GM12878 (cell line): ENCODE measurements around the gene ABR. TPM values are rescaled to one million over a fixed set of nuclear protein-coding genes. Genes with fewer than 3 reads are reported as not detected.
A peak's percentile ranks its signal among the peaks of the same experiment; 100 is the strongest.

ENCODE experiments used
- ATAC-seq: fragments of 200-7000 bp; cut with Tn5 transposase; 3 replicates; pipeline ENCODE4 v1.9.1; 2020; ENCODE audit warnings: mild to moderate bottlenecking, moderate library complexity
- BruUV-seq: library from RNA; stranded (reverse); fragments of 400-500 nt; replicated peaks from 2 replicates; lab custom pipeline; 2021; lab: Mats Ljungman, UMichigan
- CTCF ChIA-PET: fragments of 300-600 bp; sonication (Branson Sonifier 250); formaldehyde crosslinking; extraction: SDS; loops from one replicate; lab custom pipeline; 2021; ENCODE audit warnings: inconsistent platforms; lab: Yijun Ruan, JAX
- POLR2A ChIA-PET: fragments of 350-600 bp; formaldehyde crosslinking; extraction: SDS; loops from one replicate; lab custom pipeline; 2021; ENCODE audit warnings: inconsistent platforms; lab: Charles Lee
- RAD21 ChIA-PET: fragments of 300-600 bp; sonication (Branson Sonifier 250); formaldehyde crosslinking; loops from one replicate; lab custom pipeline; 2023; ENCODE audit warnings: antibody characterized with exemption; ENCODE audit not compliant: unreplicated experiment; lab: Charles Lee
- SMC1A ChIA-PET: fragments of 300-600 bp; sonication (Branson Sonifier 250); formaldehyde crosslinking; loops from one replicate; lab custom pipeline; 2023; ENCODE audit not compliant: unreplicated experiment, uncharacterized antibody; lab: Charles Lee
- DNase-seq: peaks from one replicate; pipeline ENCODE4 v3.0.0-alpha.2; 2011; ENCODE audit warnings: low read depth, low spot score
- FAIRE-seq: peaks from 3 replicates; lab custom pipeline; 2011; peaks lifted over from hg19 to GRCh38; lab: Jason Lieb, UNC
- H2AFZ ChIP-seq: 2 replicates; pipeline ENCODE4 v1.6.0; 2011; ENCODE audit warnings: low read depth, low read length, control low read depth; ENCODE audit not compliant: control insufficient read depth
- H3K27ac ChIP-seq: 2 replicates; pipeline ENCODE4 v1.5.1; 2011; ENCODE audit warnings: control low read depth; ENCODE audit not compliant: control insufficient read depth, insufficient read depth
- H3K27me3 ChIP-seq, 2 experiments: replicated peaks in 1 of 2; 2 replicates each; pipeline versions ENCODE4 v1.6.0 to v1.6.1; 2011; ENCODE audit warnings: low read length in 1 of 2; ENCODE audit not compliant: control insufficient read depth in 2 of 2, insufficient read depth in 2 of 2
- H3K36me3 ChIP-seq, 2 experiments: 2 replicates each; pipeline ENCODE4 v1.5.1; 2011; ENCODE audit warnings: low read length in 1 of 2; ENCODE audit not compliant: control insufficient read depth in 2 of 2, insufficient read depth in 2 of 2
- H3K4me1 ChIP-seq: 2 replicates; pipeline ENCODE4 v1.6.1; 2011; ENCODE audit warnings: mild to moderate bottlenecking, low read length, moderate library complexity, mixed read lengths; ENCODE audit not compliant: control insufficient read depth, insufficient read depth
- H3K4me2 ChIP-seq: 2 replicates; pipeline ENCODE4 v1.6.0; 2011; ENCODE audit warnings: control low read depth; ENCODE audit not compliant: control insufficient read depth, insufficient read depth
- H3K4me3 ChIP-seq: fragments of 200-600 bp; sonication (generic); 2 replicates; pipeline ENCODE4 v1.5.1; 2016
- H3K79me2 ChIP-seq: 2 replicates; pipeline ENCODE4 v1.6.0; 2011; ENCODE audit warnings: low read length; ENCODE audit not compliant: control insufficient read depth, insufficient read depth
- H3K9ac ChIP-seq: 2 replicates; pipeline ENCODE4 v1.8.0; 2011; ENCODE audit warnings: low read length, control low read depth, mixed read lengths; ENCODE audit not compliant: control insufficient read depth, insufficient read depth
- H3K9me3 ChIP-seq: replicated peaks from 3 replicates; pipeline ENCODE4 v1.5.1; 2011; ENCODE audit warnings: mild to moderate bottlenecking, low read length; ENCODE audit not compliant: control insufficient read depth, insufficient read depth
- H4K20me1 ChIP-seq: 2 replicates; pipeline ENCODE4 v1.6.0; 2011; ENCODE audit not compliant: control insufficient read depth, insufficient read depth
- CREB1 ChIP-seq: IDR thresholded peaks from 2 replicates; pipeline ENCODE4 v1.6.1; 2012; ENCODE audit warnings: low read depth, mild to moderate bottlenecking, inconsistent platforms
- CREM ChIP-seq: IDR thresholded peaks from 2 replicates; pipeline ENCODE4 v1.6.1; 2014; ENCODE audit warnings: antibody characterized with exemption, low read depth
- EED ChIP-seq: sonication (generic); IDR thresholded peaks from 2 replicates; pipeline ENCODE4 v1.6.1; 2016; ENCODE audit warnings: antibody characterized with exemption, low read depth
- GATAD2B ChIP-seq: fragments of 450-650 bp; conservative IDR thresholded peaks from 2 replicates; pipeline ENCODE4 v1.6.1; 2017; ENCODE audit warnings: low read depth, mild to moderate bottlenecking, moderate library complexity
- IKZF2 ChIP-seq, 2 experiments: fragments of 450-650 bp; IDR thresholded peaks; 2 replicates each; pipeline ENCODE4 v1.6.1; 2017; ENCODE audit warnings: mild to moderate bottlenecking in 2 of 2, moderate library complexity in 2 of 2
- JUNB ChIP-seq: IDR thresholded peaks from 2 replicates; pipeline ENCODE4 v1.6.1; 2016; ENCODE audit warnings: antibody characterized with exemption, mild to moderate bottlenecking
- MTA2 ChIP-seq: fragments of 450-650 bp; IDR thresholded peaks from 2 replicates; pipeline ENCODE4 v1.6.1; 2016; ENCODE audit warnings: low read depth, mild to moderate bottlenecking, moderate library complexity
- NR2C1 ChIP-seq: fragments of 450-650 bp; IDR thresholded peaks from 2 replicates; pipeline ENCODE4 v1.6.1; 2017; ENCODE audit warnings: antibody characterized with exemption, mild to moderate bottlenecking, moderate library complexity
- POLR2AphosphoS5 ChIP-seq: IDR thresholded peaks from 2 replicates; pipeline ENCODE4 v1.6.1; 2011; ENCODE audit warnings: mild to moderate bottlenecking, low read length, inconsistent platforms
- POU2F2 ChIP-seq: IDR thresholded peaks from 3 replicates; pipeline ENCODE4 v1.6.1; 2011; ENCODE audit warnings: low read depth, mild to moderate bottlenecking, low read length, borderline replicate concordance
- STAT3 ChIP-seq: IDR thresholded peaks from 2 replicates; pipeline ENCODE4 v1.6.1; 2011; ENCODE audit warnings: low read depth, low read length, improper control_type of control experiment
- YBX1 ChIP-seq: fragments of 450-650 bp; IDR thresholded peaks from 2 replicates; pipeline ENCODE4 v1.6.1; 2016; ENCODE audit warnings: antibody characterized with exemption
- ZBED1 ChIP-seq: IDR thresholded peaks from 2 replicates; pipeline ENCODE4 v1.6.1; 2016; ENCODE audit warnings: borderline replicate concordance
- WGBS: methylation state at CpG from one replicate; pipeline ENCODE4 v1.1.6; 2016; ENCODE audit warnings: low lambda C conversion rate; ENCODE audit not compliant: insufficient replicate concordance, insufficient coverage; ENCODE audit errors: missing lambda C conversion rate; 5-methylcytosine and 5-hydroxymethylcytosine counted together
- in situ Hi-C: fragments of 300-500 bp; cut with MboI; formaldehyde crosslinking; loops from 9 replicates; pipeline ENCODE4 v1.14.3; 2018; ENCODE audit warnings: mixed read lengths
- intact Hi-C: fragments of 100-400 bp; cut with micrococcal nuclease; formaldehyde crosslinking; loops from one replicate; pipeline ENCODE4 v1.14.2; 2022; ENCODE audit not compliant: unreplicated experiment
- polyA plus RNA-seq, 11 experiments: library from polyadenylated mRNA; depleted of rRNA in 4 of 11; unstranded in 6 of 11; stranded (reverse) in 5 of 11; fragments of >200 nt; fragmentation: Nextera tagmentation in 4 of 11; fragmentation: Illumina TruSeq in 1 of 11; extraction: Ambion mirVana in 4 of 11; extraction: Trizol in 1 of 11; gene quantifications; 1 replicate in 1 of 11; 2 replicates in 10 of 11; pipeline versions ENCODE4 v1.2.1 to v1.2.3, GENCODE V29; 2011 to 2016; ENCODE audit warnings: inconsistent platforms in 2 of 11, missing spikeins in 2 of 11, low read depth in 1 of 11
- total RNA-seq, 4 experiments: library from RNA; depleted of rRNA in 3 of 4; stranded (reverse); fragments of >200 nt in 3 of 4; fragmentation: Illumina TruSeq in 1 of 4; extraction: Trizol in 1 of 4; gene quantifications; 2 replicates each; pipeline versions ENCODE4 v1.2.1 to v1.2.3, GENCODE V29; 2013 to 2021
- TF ChIP-seq, protein P1 (sequence below): fragments of 450-650 bp; IDR thresholded peaks from 2 replicates; pipeline ENCODE4 v1.6.1; 2017; ENCODE audit warnings: mild to moderate bottlenecking, moderate library complexity

Gene ABR
- total and polyA plus RNA-seq, 10 of the 15 experiments (the other 5 are each of a cell fraction or from before 2014, with no cell fraction given), result 1.4 to 112 (median 30.0) TPM

DNA sequence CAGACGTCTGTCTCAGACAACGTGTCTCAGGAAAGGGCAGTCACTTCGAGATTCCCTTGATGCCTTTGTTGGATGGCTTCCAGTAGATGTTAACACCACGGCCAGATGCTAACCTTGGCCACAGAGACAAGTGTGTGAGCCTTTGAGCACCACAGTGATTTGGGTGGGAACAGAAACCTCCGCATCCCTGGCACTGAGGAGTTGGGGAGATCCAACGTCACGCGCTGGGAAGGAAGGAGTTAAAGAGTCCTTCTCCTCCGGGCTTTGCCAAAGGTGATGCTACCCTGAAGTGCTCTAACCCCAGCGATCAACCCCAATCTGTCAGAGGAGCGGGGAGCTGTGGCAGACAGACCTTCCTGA is 3.0 kb upstream of the ABR start:
- ChIA-PET POLR2A (interaction anchor here (1.1 to 2.7 kb wide), 5 partner anchors 16 to 60 kb away, joined by 3 to 24 read pairs (median 8); no protein-coding TSS in a partner anchor), SMC1A (interaction anchor here (2.2 to 4.7 kb wide), 4 partner anchors 15 to 45 kb away, joined by 6 to 40 read pairs (median 14); no protein-coding TSS in a partner anchor), RAD21 (interaction anchor here (1.2 to 5.5 kb wide), 5 partner anchors 16 to 72 kb away, joined by 3 to 44 read pairs (median 24); no protein-coding TSS in a partner anchor), CTCF (interaction anchor here (1.5 to 9.2 kb wide), 4 partner anchors 16 to 61 kb away, joined by 7 to 138 read pairs (median 64); no protein-coding TSS in a partner anchor)
- Histone ChIP-seq H3K9ac (peak overlapping the region; percentile 3; the same call in 1 of the 2 replicates), H3K36me3 (no peaks in the 10 kb centered on the region; a peak in 1 of 4 replicates), H3K4me3 (peak overlapping the region; percentile 52; the same call in 1 of the 2 replicates), H3K4me2 (peak overlapping the region; percentile 75), H3K4me1 (peaks cover 67% of the 10 kb centered on the region), H3K27me3 (no peaks in the 10 kb centered on the region), H3K9me3 (no peaks in the 10 kb centered on the region), H4K20me1 (no peaks in the 10 kb centered on the region), H2AFZ (no peak overlapping the region), H3K79me2 (peaks cover 53% of the 10 kb centered on the region), H3K27ac (peak overlapping the region; percentile 79)
- no peak for ATAC-seq
- TF ChIP-seq GATAD2B (0 out of 2 replicates have a peak, but pooled peaks have one; percentile 15), EED (no peak), POLR2AphosphoS5 (0 out of 2 replicates have a peak, but pooled peaks have one; percentile 19), CREM (no peak)
- no peak for DNase-seq
- no peak for FAIRE-seq
- in situ Hi-C loops, result no loop called here
- intact Hi-C loops, result loop anchor here (5.0 kb wide), 1 partner anchor 45 kb away; no protein-coding TSS in a partner anchor
- no TSS peak for BruUV-seq
- 24% methylated on average over 11 of the region's 11 CpGs for WGBS

DNA sequence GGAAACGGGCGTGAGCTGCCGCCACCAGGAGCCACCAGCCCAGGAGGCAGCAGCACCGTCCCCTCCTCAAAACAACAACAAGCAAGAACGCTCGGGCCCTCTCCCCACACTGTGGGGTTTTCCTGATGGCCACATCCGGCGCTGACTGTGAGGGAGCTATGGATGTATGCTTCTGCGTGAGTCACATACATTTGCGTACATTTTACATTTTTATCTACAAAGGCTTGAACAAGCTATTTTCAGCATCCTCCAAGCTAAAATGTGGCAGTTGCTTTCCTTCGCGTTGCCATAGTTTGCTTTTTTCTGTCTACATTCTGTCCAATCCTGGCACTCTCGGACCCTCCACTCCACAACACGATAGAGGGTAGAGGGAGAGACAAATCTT is 2.0 kb upstream of the ABR start:
- FAIRE-seq, result no peak
- H3K4me3 ChIP-seq, result peak overlapping the region; percentile 52; the same call in 1 of the 2 replicates
- in situ Hi-C loops (no loop called here), intact Hi-C loops (loop anchor here (5.0 kb wide), 1 partner anchor 46 kb away; no protein-coding TSS in a partner anchor)
- ChIA-PET RAD21 (interaction anchor here (0.6 to 4.9 kb wide), 10 partner anchors 17 to 123 kb away, joined by 3 to 44 read pairs (median 13); no protein-coding TSS in a partner anchor), SMC1A (interaction anchor here (1.0 to 4.7 kb wide), 12 partner anchors 12 to 334 kb away, joined by 3 to 40 read pairs (median 6); no protein-coding TSS in a partner anchor), CTCF (interaction anchor here (0.7 to 9.2 kb wide), 10 partner anchors 9 to 183 kb away, joined by 3 to 138 read pairs (median 6); no protein-coding TSS in a partner anchor), POLR2A (interaction anchor here (1.1 to 2.7 kb wide), 5 partner anchors 17 to 59 kb away, joined by 3 to 24 read pairs (median 13); no protein-coding TSS in a partner anchor)
- WGBS, result under 1% methylated on average over 11 of the region's 14 CpGs
- no peaks in the 10 kb centered on the region for H3K9me3 ChIP-seq
- H3K36me3 ChIP-seq, result no peaks in the 10 kb centered on the region; a peak in 2 of 4 replicates
- BruUV-seq, result no TSS peak
- H3K79me2 ChIP-seq, result peaks cover 55% of the 10 kb centered on the region
- peaks cover 65% of the 10 kb centered on the region for H3K4me1 ChIP-seq
- peak; percentile 60 for ATAC-seq
- no peak for DNase-seq
- H3K27me3 ChIP-seq, result no peaks in the 10 kb centered on the region
- peak overlapping the region; percentile 89 for H3K27ac ChIP-seq
- peak overlapping the region; percentile 58 for H3K9ac ChIP-seq
- H3K4me2 ChIP-seq, result peak overlapping the region; percentile 81
- no peaks in the 10 kb centered on the region for H4K20me1 ChIP-seq
- peak overlapping the region; percentile 40; the same call in 1 of the 2 replicates for H2AFZ ChIP-seq
- TF ChIP-seq YBX1 (no peak), NR2C1 (no peak), POU2F2 (peak; percentile 60; the same call in 1 of the 3 replicates), ZBED1 (no peak), CREB1 (peak; percentile 68; the same call in 1 of the 2 replicates), MTA2 (no peak), STAT3 (no peak), JUNB (0 out of 2 replicates have a peak, but pooled peaks have one; percentile 7), EED (peak; percentile 50; the same call in 1 of the 2 replicates), IKZF2 (IDR thresholded peaks at IDR 0.05) (peak; percentile 36 to 80; a peak in 3 of 4 replicates)
- TF ChIP-seq, protein P1, sequence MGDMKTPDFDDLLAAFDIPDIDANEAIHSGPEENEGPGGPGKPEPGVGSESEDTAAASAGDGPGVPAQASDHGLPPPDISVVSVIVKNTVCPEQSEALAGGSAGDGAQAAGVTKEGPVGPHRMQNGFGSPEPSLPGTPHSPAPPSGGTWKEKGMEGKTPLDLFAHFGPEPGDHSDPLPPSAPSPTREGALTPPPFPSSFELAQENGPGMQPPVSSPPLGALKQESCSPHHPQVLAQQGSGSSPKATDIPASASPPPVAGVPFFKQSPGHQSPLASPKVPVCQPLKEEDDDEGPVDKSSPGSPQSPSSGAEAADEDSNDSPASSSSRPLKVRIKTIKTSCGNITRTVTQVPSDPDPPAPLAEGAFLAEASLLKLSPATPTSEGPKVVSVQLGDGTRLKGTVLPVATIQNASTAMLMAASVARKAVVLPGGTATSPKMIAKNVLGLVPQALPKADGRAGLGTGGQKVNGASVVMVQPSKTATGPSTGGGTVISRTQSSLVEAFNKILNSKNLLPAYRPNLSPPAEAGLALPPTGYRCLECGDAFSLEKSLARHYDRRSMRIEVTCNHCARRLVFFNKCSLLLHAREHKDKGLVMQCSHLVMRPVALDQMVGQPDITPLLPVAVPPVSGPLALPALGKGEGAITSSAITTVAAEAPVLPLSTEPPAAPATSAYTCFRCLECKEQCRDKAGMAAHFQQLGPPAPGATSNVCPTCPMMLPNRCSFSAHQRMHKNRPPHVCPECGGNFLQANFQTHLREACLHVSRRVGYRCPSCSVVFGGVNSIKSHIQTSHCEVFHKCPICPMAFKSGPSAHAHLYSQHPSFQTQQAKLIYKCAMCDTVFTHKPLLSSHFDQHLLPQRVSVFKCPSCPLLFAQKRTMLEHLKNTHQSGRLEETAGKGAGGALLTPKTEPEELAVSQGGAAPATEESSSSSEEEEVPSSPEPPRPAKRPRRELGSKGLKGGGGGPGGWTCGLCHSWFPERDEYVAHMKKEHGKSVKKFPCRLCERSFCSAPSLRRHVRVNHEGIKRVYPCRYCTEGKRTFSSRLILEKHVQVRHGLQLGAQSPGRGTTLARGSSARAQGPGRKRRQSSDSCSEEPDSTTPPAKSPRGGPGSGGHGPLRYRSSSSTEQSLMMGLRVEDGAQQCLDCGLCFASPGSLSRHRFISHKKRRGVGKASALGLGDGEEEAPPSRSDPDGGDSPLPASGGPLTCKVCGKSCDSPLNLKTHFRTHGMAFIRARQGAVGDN, result no peak
